Upper lobe of left lung (tissue), 6 donors: Measurements from ENCODE around the gene LMOD3. TPM values are rescaled to one million over a fixed set of nuclear protein-coding genes. Genes with fewer than 3 reads are reported as not detected.

Source experiments
- ATAC-seq, 2 donors: fragments of 200-7000 bp; cut with Tn5 transposase; one replicate each; pipeline ENCODE4 v1.9.1; 2022; ENCODE audit warnings: mild to moderate bottlenecking in 2 of 2, moderate library complexity in 2 of 2; ENCODE audit not compliant: low FRiP score in 2 of 2
- DNase-seq, 2 donors: peaks; one replicate each; pipeline ENCODE4 v3.0.0-alpha.2; 2019 to 2020
- H3K27ac ChIP-seq, 4 donors: fragments of 200-600 bp; sonication (generic); one replicate each; pipeline ENCODE4 v1.5.1; 2016 to 2019
- H3K27me3 ChIP-seq, 4 donors: fragments of 200-600 bp; sonication (generic); one replicate each; pipeline ENCODE4 v1.5.1; 2017 to 2019
- H3K36me3 ChIP-seq, 4 donors: fragments of 200-600 bp; sonication (generic); one replicate each; pipeline ENCODE4 v1.5.1; 2016 to 2019
- H3K4me1 ChIP-seq, 4 donors: fragments of 200-600 bp; sonication (generic); one replicate each; pipeline ENCODE4 v1.5.1; 2018 to 2019
- H3K4me3 ChIP-seq, 4 donors: fragments of 200-600 bp; sonication (generic); one replicate each; pipeline ENCODE4 v1.5.1; 2017 to 2019; ENCODE audit warnings: mild to moderate bottlenecking in 2 of 4, moderate library complexity in 1 of 4
- H3K9me3 ChIP-seq, 4 donors: fragments of 200-600 bp; sonication (generic); one replicate each; pipeline ENCODE4 v1.5.1; 2018 to 2019
- EP300 ChIP-seq, 4 donors: sonication (generic); formaldehyde crosslinking; IDR thresholded peaks; one replicate each; pipeline ENCODE4 v1.5.1; 2017; ENCODE audit warnings: antibody characterized with exemption in 4 of 4, control low read depth in 2 of 4
- POLR2A ChIP-seq, 4 donors: fragments of 450-650 bp; IDR thresholded peaks; one replicate each; pipeline ENCODE4 v1.5.1; 2016 to 2017; ENCODE audit warnings: antibody characterized with exemption in 4 of 4, mild to moderate bottlenecking in 2 of 4
- POLR2AphosphoS5 ChIP-seq, 2 donors: sonication (generic); formaldehyde crosslinking; IDR thresholded peaks; one replicate each; pipeline ENCODE4 v1.5.1; 2017; ENCODE audit warnings: antibody characterized with exemption in 2 of 2
- WGBS, 2 donors: methylation state at CpG; one replicate each; pipeline ENCODE4 v1.1.5; 2017 to 2018; 5-methylcytosine and 5-hydroxymethylcytosine counted together
- total RNA-seq, 6 donors: library from RNA; depleted of rRNA in 4 of 6; stranded (reverse); fragments of >200 nt in 4 of 6; gene quantifications; one replicate each; pipeline versions ENCODE4 v1.1.0 to v1.2.1, GENCODE V29; 2016 to 2021
- TF ChIP-seq, protein P1 (sequence below), 6 experiments: fragments of 450-650 bp in 4 of 6; fragments of 200-600 bp in 2 of 6; sonication (generic) in 2 of 6; IDR thresholded peaks; one replicate each; pipeline ENCODE4 v1.5.1; 2016 to 2019; ENCODE audit warnings: antibody characterized with exemption in 6 of 6
- donor health status: DM: no; HTN: no; CAD: no; lungs with moderate emphysema.
- donor health status: DM: no; HTN: yes; CAD: no; lungs with severe emphysema.

LMOD3 gene
- total RNA-seq: 1 to 10 TPM in 1 of 6 donors, under 1 TPM in 3, not detected in 2; 0.17 to 4.2 (median 0.40) TPM

DNA sequence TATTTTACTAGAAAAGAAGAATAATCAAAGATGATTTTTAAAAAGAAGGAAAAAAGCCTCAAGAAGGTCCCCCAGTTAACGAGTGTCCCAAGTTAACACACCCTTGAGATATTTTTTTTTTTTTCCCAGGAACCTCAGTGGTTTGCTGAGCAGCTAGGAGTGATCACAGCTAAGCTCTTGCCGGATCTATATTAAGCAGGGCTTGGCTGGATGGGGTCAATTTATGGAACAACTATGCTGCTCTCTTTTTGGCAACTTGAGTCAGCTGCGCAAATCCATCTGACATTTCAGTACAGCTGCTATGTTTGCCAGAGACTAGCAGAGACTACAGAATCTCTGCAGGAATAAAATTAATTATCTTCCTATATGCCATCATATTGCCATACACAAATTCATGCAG, at the start of gene LMOD3:
TSS of gene LMOD3 (minus strand) at position 193 of the 400 bp plus-strand sequence. CDS start 209 bp downstream, outside the sequence.
- ATAC-seq (no peak), DNase-seq (no peak)
- Histone ChIP-seq H3K27me3 (no peaks in the 10 kb centered on the region), H3K9me3 (no peaks in the 10 kb centered on the region), H3K36me3 (no peaks in the 10 kb centered on the region), H3K4me3 (peak within 1 kb of the TSS in 1 of 4 donors; percentile 6), H3K27ac (peak within 1 kb of the TSS in 3 of 4 donors; percentile 17 to 64 (median 48)), H3K4me1 (peaks cover 0 to 10% (median 2%) of the 10 kb centered on the region in 4 donors)
- 61 to 72% methylated on average over 3 of the region's 3 CpGs for WGBS, 2 donors
- TF ChIP-seq EP300 (IDR thresholded peaks at IDR 0.05) (no peak), POLR2AphosphoS5 (IDR thresholded peaks at IDR 0.05) (no peak), POLR2A (IDR thresholded peaks at IDR 0.05) (no peak)
- TF ChIP-seq, protein P1, sequence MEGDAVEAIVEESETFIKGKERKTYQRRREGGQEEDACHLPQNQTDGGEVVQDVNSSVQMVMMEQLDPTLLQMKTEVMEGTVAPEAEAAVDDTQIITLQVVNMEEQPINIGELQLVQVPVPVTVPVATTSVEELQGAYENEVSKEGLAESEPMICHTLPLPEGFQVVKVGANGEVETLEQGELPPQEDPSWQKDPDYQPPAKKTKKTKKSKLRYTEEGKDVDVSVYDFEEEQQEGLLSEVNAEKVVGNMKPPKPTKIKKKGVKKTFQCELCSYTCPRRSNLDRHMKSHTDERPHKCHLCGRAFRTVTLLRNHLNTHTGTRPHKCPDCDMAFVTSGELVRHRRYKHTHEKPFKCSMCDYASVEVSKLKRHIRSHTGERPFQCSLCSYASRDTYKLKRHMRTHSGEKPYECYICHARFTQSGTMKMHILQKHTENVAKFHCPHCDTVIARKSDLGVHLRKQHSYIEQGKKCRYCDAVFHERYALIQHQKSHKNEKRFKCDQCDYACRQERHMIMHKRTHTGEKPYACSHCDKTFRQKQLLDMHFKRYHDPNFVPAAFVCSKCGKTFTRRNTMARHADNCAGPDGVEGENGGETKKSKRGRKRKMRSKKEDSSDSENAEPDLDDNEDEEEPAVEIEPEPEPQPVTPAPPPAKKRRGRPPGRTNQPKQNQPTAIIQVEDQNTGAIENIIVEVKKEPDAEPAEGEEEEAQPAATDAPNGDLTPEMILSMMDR (IDR thresholded peaks at IDR 0.05): no peak

GRCh38 chr3:69172058-69172457, 49.7 kb upstream of the LMOD3 start:
- Histone ChIP-seq H3K36me3 (peaks cover 8 to 53% (median 23%) of the 10 kb centered on the region in 4 donors), H3K4me1 (peaks cover 0 to 2% (median 0%) of the 10 kb centered on the region in 4 donors), H3K27me3 (no peaks in the 10 kb centered on the region), H3K27ac (no peak overlapping the region), H3K9me3 (no peaks in the 10 kb centered on the region), H3K4me3 (no peak overlapping the region)
- ATAC-seq (no peak), DNase-seq (no peak)
- WGBS, 2 donors: 97 to 98% methylated on average over 1 of the region's 1 CpG
- TF ChIP-seq POLR2A (IDR thresholded peaks at IDR 0.05) (no peak), EP300 (IDR thresholded peaks at IDR 0.05) (no peak), POLR2AphosphoS5 (IDR thresholded peaks at IDR 0.05) (no peak)
- TF ChIP-seq, protein P1 (IDR thresholded peaks at IDR 0.05): no peak

DNA sequence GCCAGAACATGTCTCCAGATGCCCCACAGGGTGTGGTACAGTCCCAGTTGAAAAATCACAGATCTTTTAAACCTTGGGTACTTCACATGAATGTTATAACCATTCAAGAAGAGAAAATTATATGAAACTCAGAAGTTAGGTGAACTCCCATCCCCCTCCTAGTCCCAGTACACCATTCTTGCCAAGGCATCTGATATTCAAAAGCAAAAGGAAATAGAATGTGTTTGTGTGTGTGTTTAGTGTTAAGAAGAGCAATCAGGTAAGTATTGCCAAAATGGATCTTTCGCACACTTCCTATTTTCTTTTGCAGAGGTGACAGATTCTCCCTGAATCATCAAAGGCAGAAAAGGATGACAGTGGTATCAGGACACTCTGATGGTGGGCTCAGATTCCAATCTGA, 44.1 kb upstream of the LMOD3 start:
- peaks cover 7 to 12% (median 9%) of the 10 kb centered on the region in 4 donors for H3K36me3 ChIP-seq
- no peak for TF ChIP-seq POLR2AphosphoS5 (IDR thresholded peaks at IDR 0.05)
- TF ChIP-seq, protein P1 (IDR thresholded peaks at IDR 0.05): no peak
- no peak for TF ChIP-seq EP300 (IDR thresholded peaks at IDR 0.05)
- no peak for TF ChIP-seq POLR2A (IDR thresholded peaks at IDR 0.05)
- DNase-seq (no peak), ATAC-seq (no peak)
- H3K27me3 ChIP-seq: no peaks in the 10 kb centered on the region
- H3K4me3 ChIP-seq: no peak overlapping the region
- 91 to 95% methylated on average over 1 of the region's 1 CpG for WGBS, 2 donors
- no peaks in the 10 kb centered on the region for H3K9me3 ChIP-seq
- H3K4me1 ChIP-seq: peaks cover 0 to 2% (median 0%) of the 10 kb centered on the region in 4 donors
- no peak overlapping the region for H3K27ac ChIP-seq

GRCh38 chr3:69165744-69166143, 43.3 kb upstream of the LMOD3 start:
- Histone ChIP-seq H3K4me1 (peaks cover 0 to 2% (median 0%) of the 10 kb centered on the region in 4 donors), H3K36me3 (peaks cover under 1 to 5% (median 2%) of the 10 kb centered on the region in 4 donors), H3K27me3 (no peaks in the 10 kb centered on the region), H3K4me3 (no peak overlapping the region), H3K9me3 (no peaks in the 10 kb centered on the region), H3K27ac (no peak overlapping the region)
- ATAC-seq (no peak), DNase-seq (no peak)
- 94 to 96% methylated on average over 4 of the region's 4 CpGs for WGBS, 2 donors
- no peak for TF ChIP-seq EP300 (IDR thresholded peaks at IDR 0.05)
- TF ChIP-seq POLR2A (IDR thresholded peaks at IDR 0.05): no peak
- TF ChIP-seq, protein P1 (IDR thresholded peaks at IDR 0.05): no peak
- no peak for TF ChIP-seq POLR2AphosphoS5 (IDR thresholded peaks at IDR 0.05)

- no peak for ATAC-seq
Observed at GRCh38 chr3:69164296-69164695, 41.9 kb upstream of the LMOD3 start.

More at GRCh38 chr3:69164296-69164695, 41.9 kb upstream of the LMOD3 start:
- TF ChIP-seq POLR2A (IDR thresholded peaks at IDR 0.05): no peak
- TF ChIP-seq EP300 (IDR thresholded peaks at IDR 0.05): no peak
- TF ChIP-seq, protein P1 (IDR thresholded peaks at IDR 0.05): no peak
- TF ChIP-seq POLR2AphosphoS5 (IDR thresholded peaks at IDR 0.05): no peak
- Histone ChIP-seq H3K9me3 (no peaks in the 10 kb centered on the region), H3K4me3 (no peak overlapping the region), H3K36me3 (peaks cover 0 to under 1% (median 0%) of the 10 kb centered on the region in 4 donors), H3K27me3 (no peaks in the 10 kb centered on the region), H3K4me1 (peaks cover 0 to 2% (median 0%) of the 10 kb centered on the region in 4 donors), H3K27ac (no peak overlapping the region)
- no peak for DNase-seq
